Upper lobe of left lung (tissue), 6 donors: ENCODE results near the gene KIF26B. TPM values are rescaled to one million over a fixed set of nuclear protein-coding genes. Genes with fewer than 3 reads are reported as not detected.
A peak's percentile ranks its signal among the peaks of the same experiment; 100 is the strongest.

Experiments
- ATAC-seq, 2 donors: fragments of 200-7000 bp; cut with Tn5 transposase; one replicate each; pipeline ENCODE4 v1.9.1; 2022; ENCODE audit warnings: mild to moderate bottlenecking in 2 of 2, moderate library complexity in 2 of 2; ENCODE audit not compliant: low FRiP score in 2 of 2
- DNase-seq, 2 donors: peaks; one replicate each; pipeline ENCODE4 v3.0.0-alpha.2; 2019 to 2020
- H3K27ac ChIP-seq, 4 donors: fragments of 200-600 bp; sonication (generic); one replicate each; pipeline ENCODE4 v1.5.1; 2016 to 2019
- H3K27me3 ChIP-seq, 4 donors: fragments of 200-600 bp; sonication (generic); one replicate each; pipeline ENCODE4 v1.5.1; 2017 to 2019
- H3K36me3 ChIP-seq, 4 donors: fragments of 200-600 bp; sonication (generic); one replicate each; pipeline ENCODE4 v1.5.1; 2016 to 2019
- H3K4me1 ChIP-seq, 4 donors: fragments of 200-600 bp; sonication (generic); one replicate each; pipeline ENCODE4 v1.5.1; 2018 to 2019
- H3K4me3 ChIP-seq, 4 donors: fragments of 200-600 bp; sonication (generic); one replicate each; pipeline ENCODE4 v1.5.1; 2017 to 2019; ENCODE audit warnings: mild to moderate bottlenecking in 2 of 4, moderate library complexity in 1 of 4
- H3K9me3 ChIP-seq, 4 donors: fragments of 200-600 bp; sonication (generic); one replicate each; pipeline ENCODE4 v1.5.1; 2018 to 2019
- EP300 ChIP-seq, 4 donors: sonication (generic); formaldehyde crosslinking; IDR thresholded peaks; one replicate each; pipeline ENCODE4 v1.5.1; 2017; ENCODE audit warnings: antibody characterized with exemption in 4 of 4, control low read depth in 2 of 4
- POLR2A ChIP-seq, 4 donors: fragments of 450-650 bp; IDR thresholded peaks; one replicate each; pipeline ENCODE4 v1.5.1; 2016 to 2017; ENCODE audit warnings: antibody characterized with exemption in 4 of 4, mild to moderate bottlenecking in 2 of 4
- POLR2AphosphoS5 ChIP-seq, 2 donors: sonication (generic); formaldehyde crosslinking; IDR thresholded peaks; one replicate each; pipeline ENCODE4 v1.5.1; 2017; ENCODE audit warnings: antibody characterized with exemption in 2 of 2
- WGBS, 2 donors: methylation state at CpG; one replicate each; pipeline ENCODE4 v1.1.5; 2017 to 2018; 5-methylcytosine and 5-hydroxymethylcytosine counted together
- total RNA-seq, 6 donors: library from RNA; depleted of rRNA in 4 of 6; stranded (reverse); fragments of >200 nt in 4 of 6; gene quantifications; one replicate each; pipeline versions ENCODE4 v1.1.0 to v1.2.1, GENCODE V29; 2016 to 2021
- TF ChIP-seq, protein P1 (sequence below), 6 experiments: fragments of 450-650 bp in 4 of 6; fragments of 200-600 bp in 2 of 6; sonication (generic) in 2 of 6; IDR thresholded peaks; one replicate each; pipeline ENCODE4 v1.5.1; 2016 to 2019; ENCODE audit warnings: antibody characterized with exemption in 6 of 6
- donor health status: DM: no; HTN: no; CAD: no; lungs with moderate emphysema.
- donor health status: DM: no; HTN: yes; CAD: no; lungs with severe emphysema.

The KIF26B gene
- total RNA-seq, 6 donors from 2014 or later = 1.2 to 4.3 (median 2.1) TPM

DNA sequence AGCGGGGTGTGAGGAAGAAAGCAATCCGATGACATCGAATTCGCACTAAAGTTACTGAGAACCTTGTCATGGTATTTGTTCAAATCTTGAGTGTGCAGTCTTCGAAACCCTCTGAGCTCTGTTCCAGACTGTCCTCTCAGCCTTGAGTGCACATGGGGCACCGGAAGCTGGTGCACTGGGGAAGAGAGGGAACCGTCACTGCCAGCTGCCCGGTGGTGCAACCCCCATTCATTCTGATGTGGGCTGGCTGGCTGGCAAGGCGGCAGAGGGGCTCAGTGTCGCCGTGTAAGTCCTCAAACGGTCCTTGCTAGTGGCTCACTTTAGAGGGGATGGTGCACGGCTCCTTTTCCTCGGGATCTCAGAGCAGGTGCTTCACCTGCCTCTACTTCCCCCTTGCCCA, 137.4 kb downstream of the KIF26B start:
- TF ChIP-seq POLR2AphosphoS5 (IDR thresholded peaks at IDR 0.05) = no peak
- TF ChIP-seq, protein P1, sequence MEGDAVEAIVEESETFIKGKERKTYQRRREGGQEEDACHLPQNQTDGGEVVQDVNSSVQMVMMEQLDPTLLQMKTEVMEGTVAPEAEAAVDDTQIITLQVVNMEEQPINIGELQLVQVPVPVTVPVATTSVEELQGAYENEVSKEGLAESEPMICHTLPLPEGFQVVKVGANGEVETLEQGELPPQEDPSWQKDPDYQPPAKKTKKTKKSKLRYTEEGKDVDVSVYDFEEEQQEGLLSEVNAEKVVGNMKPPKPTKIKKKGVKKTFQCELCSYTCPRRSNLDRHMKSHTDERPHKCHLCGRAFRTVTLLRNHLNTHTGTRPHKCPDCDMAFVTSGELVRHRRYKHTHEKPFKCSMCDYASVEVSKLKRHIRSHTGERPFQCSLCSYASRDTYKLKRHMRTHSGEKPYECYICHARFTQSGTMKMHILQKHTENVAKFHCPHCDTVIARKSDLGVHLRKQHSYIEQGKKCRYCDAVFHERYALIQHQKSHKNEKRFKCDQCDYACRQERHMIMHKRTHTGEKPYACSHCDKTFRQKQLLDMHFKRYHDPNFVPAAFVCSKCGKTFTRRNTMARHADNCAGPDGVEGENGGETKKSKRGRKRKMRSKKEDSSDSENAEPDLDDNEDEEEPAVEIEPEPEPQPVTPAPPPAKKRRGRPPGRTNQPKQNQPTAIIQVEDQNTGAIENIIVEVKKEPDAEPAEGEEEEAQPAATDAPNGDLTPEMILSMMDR (IDR thresholded peaks at IDR 0.05) = no peak
- no peak for TF ChIP-seq EP300 (IDR thresholded peaks at IDR 0.05)
- TF ChIP-seq POLR2A (IDR thresholded peaks at IDR 0.05) = no peak
- no peak for ATAC-seq
- 88 to 90% methylated on average over 10 to 14 of the region's 14 CpGs for WGBS, 2 donors
- no peaks in the 10 kb centered on the region for H3K9me3 ChIP-seq
- no peaks in the 10 kb centered on the region for H3K27me3 ChIP-seq
- no peaks in the 10 kb centered on the region for H3K36me3 ChIP-seq
- DNase-seq = no peak
- H3K4me1 ChIP-seq = peaks cover 0 to 5% (median 0%) of the 10 kb centered on the region in 4 donors
- no peak overlapping the region for H3K4me3 ChIP-seq
- no peak overlapping the region for H3K27ac ChIP-seq

DNA sequence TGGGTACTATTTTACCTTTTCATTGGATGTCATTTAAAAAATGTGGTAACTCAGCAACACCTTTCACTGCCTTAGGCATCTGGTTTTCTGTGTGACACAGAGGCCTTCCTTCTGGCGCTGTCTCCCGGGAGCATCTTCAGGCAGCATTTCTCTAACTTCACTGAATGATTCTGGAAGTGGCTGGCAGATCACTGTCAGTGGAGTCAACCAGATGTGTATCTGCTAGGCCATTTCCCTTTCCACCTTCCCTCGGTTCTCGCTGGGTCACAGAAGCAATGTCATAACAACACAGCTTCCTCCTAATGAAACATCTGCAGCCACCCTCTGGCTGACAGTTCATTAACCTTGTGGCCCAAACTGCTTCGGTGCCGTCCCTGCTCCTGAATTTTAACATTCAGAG, 137.8 kb downstream of the KIF26B start:
- no peak for ATAC-seq
- TF ChIP-seq POLR2A (IDR thresholded peaks at IDR 0.05) = no peak
- no peak for TF ChIP-seq EP300 (IDR thresholded peaks at IDR 0.05)
- TF ChIP-seq, protein P1 (IDR thresholded peaks at IDR 0.05) = no peak
- no peak for TF ChIP-seq POLR2AphosphoS5 (IDR thresholded peaks at IDR 0.05)
- Histone ChIP-seq H3K4me1 (peaks cover 0 to 5% (median 0%) of the 10 kb centered on the region in 4 donors), H3K27me3 (no peaks in the 10 kb centered on the region), H3K27ac (no peak overlapping the region), H3K36me3 (no peaks in the 10 kb centered on the region), H3K4me3 (no peak overlapping the region), H3K9me3 (no peaks in the 10 kb centered on the region)
- DNase-seq = no peak
- WGBS, 2 donors = 46 to 54% methylated on average over 6 of the region's 6 CpGs

DNA sequence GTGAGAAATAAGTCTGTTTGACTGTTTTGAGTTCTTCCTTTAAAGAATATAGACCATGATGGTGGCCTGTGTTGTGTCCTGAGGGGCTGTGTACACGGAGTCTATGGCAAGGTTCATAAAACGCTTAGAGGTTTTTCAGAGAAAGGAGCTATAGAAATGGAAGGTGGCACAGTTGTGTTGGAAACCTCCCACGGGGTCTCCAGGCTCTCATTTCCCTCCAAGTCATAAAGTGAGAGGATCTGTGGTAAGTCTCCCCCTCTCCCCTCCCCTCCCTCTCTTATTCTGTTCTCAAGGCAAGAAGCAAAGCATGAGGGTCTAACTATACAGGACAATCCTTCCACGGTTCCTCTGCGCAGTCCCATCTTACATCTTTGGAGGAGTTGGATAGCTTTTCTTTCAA, 139.2 kb downstream of the KIF26B start:
- TF ChIP-seq POLR2AphosphoS5 (IDR thresholded peaks at IDR 0.05) (no peak), EP300 (IDR thresholded peaks at IDR 0.05) (no peak), POLR2A (IDR thresholded peaks at IDR 0.05) (no peak)
- TF ChIP-seq, protein P1 (IDR thresholded peaks at IDR 0.05) = no peak
- Histone ChIP-seq H3K36me3 (no peaks in the 10 kb centered on the region), H3K4me1 (peaks cover 0 to 5% (median 0%) of the 10 kb centered on the region in 4 donors), H3K4me3 (no peak overlapping the region), H3K27me3 (no peaks in the 10 kb centered on the region), H3K27ac (no peak overlapping the region), H3K9me3 (no peaks in the 10 kb centered on the region)
- WGBS, 2 donors = 91 to 92% methylated on average over 5 of the region's 5 CpGs
- no peak for DNase-seq
- no peak for ATAC-seq

DNA sequence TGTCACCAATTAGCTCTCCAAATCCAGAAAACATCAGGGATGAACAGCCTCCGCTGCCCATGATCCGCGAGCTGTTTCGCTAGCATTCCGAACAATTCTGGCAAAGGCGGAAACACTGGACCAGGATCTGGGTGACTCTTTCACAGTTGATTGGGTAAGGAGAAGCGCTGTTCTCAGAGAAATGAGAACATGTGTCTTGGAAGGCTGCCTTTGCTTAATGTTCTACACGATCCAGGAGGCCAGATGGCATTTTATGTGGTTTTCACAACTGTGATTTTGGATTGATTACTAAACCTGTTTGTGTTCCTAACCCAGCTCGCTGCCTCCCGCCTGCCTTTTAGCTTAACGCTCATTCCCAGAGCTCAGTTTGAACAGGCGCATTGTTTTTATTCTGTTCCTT, 144.0 kb downstream of the KIF26B start:
- ATAC-seq (no peak), DNase-seq (no peak)
- no peak overlapping the region for H3K27ac ChIP-seq
- no peak overlapping the region for H3K4me3 ChIP-seq
- no peaks in the 10 kb centered on the region for H3K27me3 ChIP-seq
- no peak for TF ChIP-seq EP300 (IDR thresholded peaks at IDR 0.05)
- no peak for TF ChIP-seq POLR2A (IDR thresholded peaks at IDR 0.05)
- TF ChIP-seq, protein P1 (IDR thresholded peaks at IDR 0.05) = no peak
- no peak for TF ChIP-seq POLR2AphosphoS5 (IDR thresholded peaks at IDR 0.05)
- no peaks in the 10 kb centered on the region for H3K9me3 ChIP-seq
- WGBS, 2 donors = 73 to 90% methylated on average over 12 of the region's 12 CpGs
- H3K4me1 ChIP-seq = peaks cover 0 to 7% (median 2%) of the 10 kb centered on the region in 4 donors
- no peaks in the 10 kb centered on the region for H3K36me3 ChIP-seq

DNA sequence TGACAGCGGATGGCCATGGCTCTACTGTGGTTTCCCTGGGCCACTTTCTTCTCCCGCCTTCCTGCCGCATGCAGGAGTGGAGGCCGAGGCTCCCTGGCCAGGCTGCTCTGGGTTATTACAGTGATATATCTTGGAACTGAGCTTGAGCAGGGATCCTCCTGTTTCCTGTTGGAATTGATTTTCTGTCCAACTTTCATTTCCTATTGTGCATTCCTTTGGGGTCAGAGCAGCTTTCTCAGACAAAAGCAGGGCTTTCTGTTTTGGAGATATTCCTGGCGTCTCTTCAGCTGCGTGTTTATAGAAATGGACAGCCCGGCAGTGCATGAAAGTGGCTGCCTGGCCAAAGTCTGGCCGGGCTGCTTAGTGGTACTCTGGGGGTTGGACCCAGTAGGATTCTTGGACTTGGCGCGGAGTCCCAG, 146.4 kb downstream of the KIF26B start:
- no peak for DNase-seq
- peak overlapping the region in 1 of 4 donors; percentile 15 for H3K4me3 ChIP-seq
- peaks cover 0 to 7% (median 2%) of the 10 kb centered on the region in 4 donors for H3K4me1 ChIP-seq
- no peak overlapping the region for H3K27ac ChIP-seq
- H3K9me3 ChIP-seq = no peaks in the 10 kb centered on the region
- TF ChIP-seq, protein P1 (IDR thresholded peaks at IDR 0.05) = no peak
- TF ChIP-seq POLR2AphosphoS5 (IDR thresholded peaks at IDR 0.05) (no peak), EP300 (IDR thresholded peaks at IDR 0.05) (no peak), POLR2A (IDR thresholded peaks at IDR 0.05) (no peak)
- peak; percentile 40 to 65 for ATAC-seq
- H3K36me3 ChIP-seq = no peaks in the 10 kb centered on the region
- WGBS, 2 donors = 65 to 71% methylated on average over 9 to 10 of the region's 10 CpGs
- H3K27me3 ChIP-seq = no peaks in the 10 kb centered on the region
